Right forelimb (tissue), 1 donor: ENCODE results near the gene SUPT20HL1.

Experiments used
- DNase-seq: peaks from one replicate; pipeline ENCODE4 v3.0.0-alpha.2; 2018

Gene SUPT20HL1

DNA sequence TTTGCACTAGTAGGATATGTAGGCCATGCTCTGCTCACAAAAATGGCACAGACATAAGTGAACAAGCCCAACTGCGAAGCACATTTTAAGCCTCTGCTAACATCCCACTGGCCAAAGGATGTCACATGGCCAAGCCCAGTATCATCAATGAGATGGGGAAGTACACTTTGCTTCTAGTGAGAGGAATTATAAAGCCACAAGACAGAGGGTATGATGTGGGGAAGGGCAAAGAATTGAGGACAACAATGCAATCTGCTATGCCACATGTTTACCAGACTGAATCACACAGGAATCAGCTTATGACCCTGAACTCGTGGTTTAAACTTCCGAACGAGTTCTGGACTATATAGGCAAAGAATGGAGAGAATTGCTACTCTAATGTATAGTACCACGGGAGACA lies 39.1 kb downstream of the SUPT20HL1 start:
- no peak for DNase-seq

DNA sequence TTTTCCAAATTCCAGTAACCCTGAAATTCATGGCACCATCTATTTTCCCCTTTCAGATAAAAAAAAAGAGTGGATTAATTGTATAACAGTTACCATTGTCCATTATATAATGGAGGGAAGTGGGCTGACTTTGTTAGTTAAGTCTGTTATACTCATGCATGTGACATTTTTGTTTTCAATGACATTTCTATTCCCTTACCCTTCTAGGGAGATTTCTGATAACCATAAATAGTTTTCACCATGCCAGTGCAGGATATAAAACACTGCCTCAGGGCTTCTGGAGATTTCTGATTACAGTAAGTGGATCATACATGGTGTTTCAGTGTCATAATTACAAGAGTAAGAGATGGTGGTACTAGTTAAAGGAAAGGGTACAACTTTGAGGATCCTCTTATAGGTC lies 45.5 kb downstream of the SUPT20HL1 start:
- DNase-seq, result no peak
